ENCODE data around the gene TNFSF8.

GRCh38 chr9:114899461-114899860, 30.9 kb downstream of the TNFSF8 start:
- no peak for TF ChIP-seq YY1 (IDR thresholded peaks at IDR 0.05; ENCODE audit: insufficient read depth, insufficient read length)
- no peak for TF ChIP-seq ZNF274 (IDR thresholded peaks at IDR 0.05; ENCODE audit: low read depth, low read length)
